HL-60/S4 (cell line): ENCODE data around the gene ZNF75A.

Source experiments
- in situ Hi-C: fragments of 300-500 bp; cut with MboI; formaldehyde crosslinking; loops from 2 replicates; pipeline ENCODE4 v1.14.3; 2022; ENCODE audit warnings: low sequenced_read_pairs

The ZNF75A gene

GRCh38 chr16:3364774-3365427 lies 59.6 kb downstream of the ZNF75A start:
- in situ Hi-C loops: no loop called here
